ENCODE data around the gene SMAD1. TPM values are rescaled to one million over a fixed set of nuclear protein-coding genes. Genes with fewer than 3 reads are reported as not detected.
"Not testable (repeated sequence)": the region's sequence is repeated elsewhere in the genome, so short reads cannot be mapped to it uniquely, and the experiment has no call there.

SMAD1 gene
- total and polyA plus RNA-seq, 2 donors (not counting 1 experiment from before 2014, with no cell fraction given): 13.0 to 25.1 TPM

GRCh38 chr4:145566768-145567167, 85.1 kb downstream of the SMAD1 start:
- Histone ChIP-seq H3K27me3 (ENCODE audit: control insufficient read depth, insufficient read depth, low read length) (no peaks in the 10 kb centered on the region), H3K79me2 (ENCODE audit: control insufficient read depth, insufficient read depth, low read length) (no peaks in the 10 kb centered on the region), H3K9me3 (ENCODE audit: control insufficient read depth, insufficient read depth, low read depth, low read length) (no peaks in the 10 kb centered on the region), H3K9ac (ENCODE audit: insufficient read depth, low read length) (no peak overlapping the region), H4K20me1 (ENCODE audit: control insufficient read depth, extremely low read depth, insufficient read depth, low read length) (no peaks in the 10 kb centered on the region), H3K4me1 (ENCODE audit: control insufficient read depth, extremely low read depth, insufficient read depth, low read length) (no peaks in the 10 kb centered on the region), H3K27ac (ENCODE audit: insufficient read depth, low read length) (no peak overlapping the region), H3K36me3 (ENCODE audit: control insufficient read depth, insufficient read depth, low read length) (no peaks in the 10 kb centered on the region), H3K4me3 (replicated peaks in 1 of 4; ENCODE audit: control extremely low read depth in 1 of 4, insufficient read depth in 1 of 4, low read depth in 3 of 4, low read length in 4 of 4) (no peak overlapping the region), H3K4me2 (ENCODE audit: extremely low read depth, insufficient read depth, low read length) (no peak overlapping the region), H2AFZ (ENCODE audit: low read length) (no peak overlapping the region)
- TF ChIP-seq CTCF (conservative IDR thresholded peaks at IDR 0.05 in 1 of 2, IDR thresholded peaks at IDR 0.05 in 1 of 2; ENCODE audit: low read depth in 1 of 2, low read length in 2 of 2) (no peak), EZH2 (IDR thresholded peaks at IDR 0.05; ENCODE audit: low read length, missing control alignments) (no peak)
- DNase-seq (ENCODE audit: low read depth in 2 of 2): no peak

GRCh38 chr4:145567516-145567915, 85.9 kb downstream of the SMAD1 start:
- no peak overlapping the region for H3K4me3 ChIP-seq (replicated peaks in 1 of 4; ENCODE audit: control extremely low read depth in 1 of 4, insufficient read depth in 1 of 4, low read depth in 3 of 4, low read length in 4 of 4)
- H3K36me3 ChIP-seq (ENCODE audit: control insufficient read depth, insufficient read depth, low read length): no peaks in the 10 kb centered on the region
- no peak overlapping the region for H2AFZ ChIP-seq (ENCODE audit: low read length)
- no peaks in the 10 kb centered on the region for H3K4me1 ChIP-seq (ENCODE audit: control insufficient read depth, extremely low read depth, insufficient read depth, low read length)
- no peak overlapping the region for H3K4me2 ChIP-seq (ENCODE audit: extremely low read depth, insufficient read depth, low read length)
- H3K79me2 ChIP-seq (ENCODE audit: control insufficient read depth, insufficient read depth, low read length): no peaks in the 10 kb centered on the region
- H4K20me1 ChIP-seq (ENCODE audit: control insufficient read depth, extremely low read depth, insufficient read depth, low read length): no peaks in the 10 kb centered on the region
- H3K27me3 ChIP-seq (ENCODE audit: control insufficient read depth, insufficient read depth, low read length): no peaks in the 10 kb centered on the region
- TF ChIP-seq CTCF (conservative IDR thresholded peaks at IDR 0.05 in 1 of 2, IDR thresholded peaks at IDR 0.05 in 1 of 2; ENCODE audit: low read depth in 1 of 2, low read length in 2 of 2): no peak
- no peak for TF ChIP-seq EZH2 (IDR thresholded peaks at IDR 0.05; ENCODE audit: low read length, missing control alignments)
- no peak for DNase-seq (ENCODE audit: low read depth in 2 of 2)
- H3K9me3 ChIP-seq (ENCODE audit: control insufficient read depth, insufficient read depth, low read depth, low read length): no peaks in the 10 kb centered on the region
- H3K9ac ChIP-seq (ENCODE audit: insufficient read depth, low read length): no peak overlapping the region
- no peak overlapping the region for H3K27ac ChIP-seq (ENCODE audit: insufficient read depth, low read length)

GRCh38 chr4:145574546-145574945, 92.9 kb downstream of the SMAD1 start:
- not testable (repeated sequence) for H3K4me1 ChIP-seq (ENCODE audit: control insufficient read depth, extremely low read depth, insufficient read depth, low read length)

More at GRCh38 chr4:145574546-145574945, 92.9 kb downstream of the SMAD1 start:
- H4K20me1 ChIP-seq (ENCODE audit: control insufficient read depth, extremely low read depth, insufficient read depth, low read length); H3K9ac ChIP-seq (ENCODE audit: insufficient read depth, low read length); H3K4me2 ChIP-seq (ENCODE audit: extremely low read depth, insufficient read depth, low read length); H3K36me3 ChIP-seq (ENCODE audit: control insufficient read depth, insufficient read depth, low read length); H3K27me3 ChIP-seq (ENCODE audit: control insufficient read depth, insufficient read depth, low read length); H3K9me3 ChIP-seq (ENCODE audit: control insufficient read depth, insufficient read depth, low read depth, low read length); H3K4me3 ChIP-seq (replicated peaks in 1 of 4; ENCODE audit: control extremely low read depth in 1 of 4, insufficient read depth in 1 of 4, low read depth in 3 of 4, low read length in 4 of 4); H3K27ac ChIP-seq (ENCODE audit: insufficient read depth, low read length); H2AFZ ChIP-seq (ENCODE audit: low read length); DNase-seq (ENCODE audit: low read depth in 2 of 2); H3K79me2 ChIP-seq (ENCODE audit: control insufficient read depth, insufficient read depth, low read length): not testable (repeated sequence)
